GM19328 (cell line): ENCODE measurements around the gene NFIX.

Source experiments
- ATAC-seq: cut with Tn5 transposase; IDR thresholded peaks from one replicate; pipeline ENCODE4 v1.9.1; 2021; ENCODE audit warnings: mild to moderate bottlenecking, moderate library complexity; ENCODE audit not compliant: unreplicated experiment

Gene NFIX

GRCh38 chr19:13018035-13018914 is 23.0 kb downstream of the NFIX start:
- no peak for ATAC-seq

- no peak for ATAC-seq
Measured at GRCh38 chr19:13019332-13019731, 24.1 kb downstream of the NFIX start.

- no peak for ATAC-seq
Measured at GRCh38 chr19:13020002-13020414, 24.7 kb downstream of the NFIX start.

GRCh38 chr19:13022111-13022858 is 27.0 kb downstream of the NFIX start:
- ATAC-seq = no peak

GRCh38 chr19:13022859-13023636 is 27.8 kb downstream of the NFIX start:
- no peak for ATAC-seq

GRCh38 chr19:13023656-13024055 is 28.4 kb downstream of the NFIX start:
- no peak for ATAC-seq

- no peak for ATAC-seq
Measured at GRCh38 chr19:13024126-13024950, 29.1 kb downstream of the NFIX start.

GRCh38 chr19:13024951-13025697 is 29.8 kb downstream of the NFIX start:
- ATAC-seq = no peak

- ATAC-seq = no peak
Measured at GRCh38 chr19:13025819-13026456, 30.7 kb downstream of the NFIX start.

GRCh38 chr19:13026462-13027370 is 31.4 kb downstream of the NFIX start:
- no peak for ATAC-seq

GRCh38 chr19:13027557-13027956 is 32.3 kb downstream of the NFIX start:
- ATAC-seq = no peak

- no peak for ATAC-seq
Measured at GRCh38 chr19:13028027-13028426, 32.8 kb downstream of the NFIX start.

- no peak for ATAC-seq
Measured at GRCh38 chr19:13029301-13029880, 34.1 kb downstream of the NFIX start.

GRCh38 chr19:13029893-13030292 is 34.6 kb downstream of the NFIX start:
- no peak for ATAC-seq

GRCh38 chr19:13031917-13032623 is 36.8 kb downstream of the NFIX start:
- ATAC-seq = no peak

- no peak for ATAC-seq
Measured at GRCh38 chr19:13032837-13033236, 37.6 kb downstream of the NFIX start.

- no peak for ATAC-seq
Measured at GRCh38 chr19:13033244-13033643, 38.0 kb downstream of the NFIX start.
